Kasumi-1 (cell line): Measurements from ENCODE around the gene SLC41A3.
"Not testable (repeated sequence)": the region's sequence is repeated elsewhere in the genome, so short reads cannot be mapped to it uniquely, and the experiment has no call there.

Source experiments
- DNase-seq, 2 experiments: peaks; one replicate each; lab custom pipeline; 2025; lab: John Stamatoyannopoulos, UW

The SLC41A3 gene

GRCh38 chr3:126003447-126004190 lies 80.3 kb downstream of the SLC41A3 start:
- no peak for DNase-seq

- no peak for DNase-seq
These were observed 81.7 kb downstream of the SLC41A3 start for GRCh38 chr3:126002189-126002588.

GRCh38 chr3:125996751-125997150 lies 87.2 kb downstream of the SLC41A3 start:
- DNase-seq, result not testable (repeated sequence)

- DNase-seq, result peak; percentile 23
These were observed 93.5 kb downstream of the SLC41A3 start for GRCh38 chr3:125990253-125990970.

- DNase-seq, result not testable (repeated sequence)
These were observed 99.0 kb downstream of the SLC41A3 start for GRCh38 chr3:125984951-125985350.

- DNase-seq, result not testable (repeated sequence)
These were observed 106.8 kb downstream of the SLC41A3 start for GRCh38 chr3:125977104-125977503.

- DNase-seq, result not testable (repeated sequence)
These were observed 107.9 kb downstream of the SLC41A3 start for GRCh38 chr3:125976003-125976390.

GRCh38 chr3:125975245-125976002 lies 108.5 kb downstream of the SLC41A3 start:
- not testable (repeated sequence) for DNase-seq

- DNase-seq, result peak; percentile 14 to 32
These were observed 111.7 kb downstream of the SLC41A3 start for GRCh38 chr3:125971997-125972944.

- DNase-seq, result not testable (repeated sequence)
These were observed 115.0 kb downstream of the SLC41A3 start, which contains the start of gene ROPN1B for GRCh38 chr3:125968701-125969592. ROPN1B (plus strand) TSS chr3:125969178; CDS start chr3:125972055, 2,877 bp downstream.

- DNase-seq, result not testable (repeated sequence)
These were observed 115.8 kb downstream of the SLC41A3 start for GRCh38 chr3:125968121-125968520.

- no peak for DNase-seq
These were observed 116.8 kb downstream of the SLC41A3 start for GRCh38 chr3:125967156-125967555.

GRCh38 chr3:125965505-125965904 lies 118.4 kb downstream of the SLC41A3 start:
- no peak for DNase-seq

- not testable (repeated sequence) for DNase-seq
These were observed 120.1 kb downstream of the SLC41A3 start for GRCh38 chr3:125963834-125964233.

GRCh38 chr3:125961289-125961589 lies 122.7 kb downstream of the SLC41A3 start:
- no peak for DNase-seq

GRCh38 chr3:125960456-125961288 lies 123.3 kb downstream of the SLC41A3 start:
- no peak for DNase-seq

GRCh38 chr3:125960066-125960424 lies 123.9 kb downstream of the SLC41A3 start:
- DNase-seq, result no peak

GRCh38 chr3:125959317-125960065 lies 124.4 kb downstream of the SLC41A3 start:
- DNase-seq, result no peak
